Measurements from ENCODE around the gene ITFG2. TPM values are rescaled to one million over a fixed set of nuclear protein-coding genes. Genes with fewer than 3 reads are reported as not detected.
"Not testable (repeated sequence)": the region's sequence is repeated elsewhere in the genome, so short reads cannot be mapped to it uniquely, and the experiment has no call there.

The ITFG2 gene
- total RNA-seq, 1 experiment from 2014 or later = 41.6 TPM

- H3K18ac ChIP-seq (ENCODE audit: insufficient read length, low read depth, low read length) = no peak overlapping the region
- H2AK5ac ChIP-seq (ENCODE audit: insufficient read length, low read length) = no peak overlapping the region
- H4K5ac ChIP-seq (ENCODE audit: insufficient read length, low read depth, low read length) = no peak overlapping the region
- no peak overlapping the region for H2AFZ ChIP-seq (ENCODE audit: low read length)
- no peak for DNase-seq
- no peak overlapping the region for H2BK15ac ChIP-seq (ENCODE audit: low read depth, low read length)
- Mint-ChIP-seq H3K27ac (no peak overlapping the region), H3K4me1 (peaks cover 14 to 22% of the 10 kb centered on the region in 2 experiments), H3K9me3 (peaks cover 3 to 5% of the 10 kb centered on the region in 2 experiments; a peak in 2 of 5 replicates), H3K27me3 (ENCODE audit: low read depth) (peaks cover 3% of the 10 kb centered on the region), H3K36me3 (ENCODE audit: insufficient read depth in 1 of 3, low read depth in 3 of 3) (no peaks in the 10 kb centered on the region), H3K4me3 (no peak overlapping the region)
- H2BK20ac ChIP-seq (ENCODE audit: low read depth, low read length, poor library complexity, severe bottlenecking) = no peak overlapping the region
- no peaks in the 10 kb centered on the region for H3K23me2 ChIP-seq (ENCODE audit: insufficient read length, low read depth, low read length, poor library complexity, severe bottlenecking)
- no peak overlapping the region for H3K4ac ChIP-seq (ENCODE audit: low read depth, low read length)
- H3K9ac ChIP-seq (ENCODE audit: extremely low read depth, insufficient read length, low read length) = no peak overlapping the region
- H4K8ac ChIP-seq (replicated peaks; ENCODE audit: insufficient read length, low read depth, low read length) = no peak overlapping the region
- H3K4me1 ChIP-seq (ENCODE audit: insufficient read depth, low read length) = peaks cover 4% of the 10 kb centered on the region; the same call in 1 of the 2 replicates
- no peaks in the 10 kb centered on the region for H3K27me3 ChIP-seq (ENCODE audit: insufficient read depth, low read length)
- H3K79me1 ChIP-seq (ENCODE audit: insufficient read depth, low read depth, low read length, poor library complexity, severe bottlenecking) = no peaks in the 10 kb centered on the region
- no peak overlapping the region for H3K23ac ChIP-seq (ENCODE audit: insufficient read length, low read depth, low read length)
- TF ChIP-seq CTCF (conservative IDR thresholded peaks at IDR 0.05) = no peak
- no peaks in the 10 kb centered on the region for H3K9me3 ChIP-seq (ENCODE audit: control insufficient read depth, low read depth, low read length)
- H4K20me1 ChIP-seq (ENCODE audit: control insufficient read depth, insufficient read depth, insufficient read length) = no peaks in the 10 kb centered on the region
- H3K56ac ChIP-seq (ENCODE audit: insufficient read length, low read depth, low read length) = no peak overlapping the region
- WGBS (ENCODE audit: extremely low coverage, insufficient read length, low lambda C conversion rate) = no CpG with 5 or more reads among the region's 11 CpGs
- no peak overlapping the region for H2BK120ac ChIP-seq (ENCODE audit: low read depth, low read length, poor library complexity, severe bottlenecking)
- no peak overlapping the region for H2BK12ac ChIP-seq (ENCODE audit: insufficient read length, low read depth, low read length)
- no peak overlapping the region for H3K14ac ChIP-seq (ENCODE audit: insufficient read depth, low read length)
- H4K91ac ChIP-seq (ENCODE audit: insufficient read length, low read depth, low read length) = no peak overlapping the region
- no peak overlapping the region for H3K4me2 ChIP-seq (ENCODE audit: insufficient read depth, insufficient read length, low read length)
- no peaks in the 10 kb centered on the region for H3K79me2 ChIP-seq (ENCODE audit: insufficient read depth, low read length)
- H2BK5ac ChIP-seq (ENCODE audit: insufficient read length, low read length) = no peak overlapping the region
- no peak overlapping the region for H3T11ph ChIP-seq (ENCODE audit: low read length)
- H3K27ac ChIP-seq (ENCODE audit: insufficient read length, low read depth, low read length) = no peak overlapping the region
Observed at GRCh38 chr12:2769866-2770533, 42.5 kb upstream of the ITFG2 start.

- H2BK20ac ChIP-seq (ENCODE audit: low read depth, low read length, poor library complexity, severe bottlenecking) = not testable (repeated sequence)
- no CpG with 5 or more reads among the region's 3 CpGs for WGBS (ENCODE audit: extremely low coverage, insufficient read length, low lambda C conversion rate)
Observed at GRCh38 chr12:2770544-2770943, 41.9 kb upstream of the ITFG2 start.

More at GRCh38 chr12:2770544-2770943, 41.9 kb upstream of the ITFG2 start:
- H3K56ac ChIP-seq (ENCODE audit: insufficient read length, low read depth, low read length); H3K27me3 ChIP-seq (ENCODE audit: insufficient read depth, low read length); H3K27me3 Mint-ChIP-seq (ENCODE audit: low read depth); H3K4ac ChIP-seq (ENCODE audit: low read depth, low read length); H3K9me3 ChIP-seq (ENCODE audit: control insufficient read depth, low read depth, low read length); H2AFZ ChIP-seq (ENCODE audit: low read length); H3K36me3 Mint-ChIP-seq (ENCODE audit: insufficient read depth in 1 of 3, low read depth in 3 of 3); DNase-seq; H2BK15ac ChIP-seq (ENCODE audit: low read depth, low read length); H3K18ac ChIP-seq (ENCODE audit: insufficient read length, low read depth, low read length); H3T11ph ChIP-seq (ENCODE audit: low read length); H4K5ac ChIP-seq (ENCODE audit: insufficient read length, low read depth, low read length); H3K27ac Mint-ChIP-seq; H3K9me3 Mint-ChIP-seq; H3K9ac ChIP-seq (ENCODE audit: extremely low read depth, insufficient read length, low read length); H2BK120ac ChIP-seq (ENCODE audit: low read depth, low read length, poor library complexity, severe bottlenecking); H3K23me2 ChIP-seq (ENCODE audit: insufficient read length, low read depth, low read length, poor library complexity, severe bottlenecking); H3K4me2 ChIP-seq (ENCODE audit: insufficient read depth, insufficient read length, low read length); H3K27ac ChIP-seq (ENCODE audit: insufficient read length, low read depth, low read length); H3K79me2 ChIP-seq (ENCODE audit: insufficient read depth, low read length); H3K4me1 ChIP-seq (ENCODE audit: insufficient read depth, low read length); H4K8ac ChIP-seq (replicated peaks; ENCODE audit: insufficient read length, low read depth, low read length); H4K20me1 ChIP-seq (ENCODE audit: control insufficient read depth, insufficient read depth, insufficient read length); H3K79me1 ChIP-seq (ENCODE audit: insufficient read depth, low read depth, low read length, poor library complexity, severe bottlenecking); H3K23ac ChIP-seq (ENCODE audit: insufficient read length, low read depth, low read length); H3K14ac ChIP-seq (ENCODE audit: insufficient read depth, low read length); H2BK12ac ChIP-seq (ENCODE audit: insufficient read length, low read depth, low read length); H2AK5ac ChIP-seq (ENCODE audit: insufficient read length, low read length); H3K4me3 Mint-ChIP-seq; H2BK5ac ChIP-seq (ENCODE audit: insufficient read length, low read length); H4K91ac ChIP-seq (ENCODE audit: insufficient read length, low read depth, low read length): not testable (repeated sequence)
- H3K4me1 Mint-ChIP-seq = peaks cover 12 to 18% of the 10 kb centered on the region in 2 experiments
